Bronchial epithelial cell (primary cell): Measurements from ENCODE around the gene NMT1. TPM values are rescaled to one million over a fixed set of nuclear protein-coding genes. Genes with fewer than 3 reads are reported as not detected.

Experiments
- DNase-seq: peaks from one replicate; pipeline ENCODE4 v3.0.0-alpha.2; 2010; ENCODE audit warnings: low read depth
- FAIRE-seq: peaks from 2 replicates; lab custom pipeline; 2011; peaks lifted over from hg19 to GRCh38; lab: Jason Lieb, UNC
- H3K27me3 ChIP-seq: 2 replicates; pipeline ENCODE4 v1.5.1; 2011; ENCODE audit warnings: low read length; ENCODE audit not compliant: control insufficient read depth, insufficient read depth
- H3K36me3 ChIP-seq: 2 replicates; pipeline ENCODE4 v1.5.1; 2011; ENCODE audit warnings: low read length; ENCODE audit not compliant: control insufficient read depth, insufficient read depth
- H3K4me3 ChIP-seq: 2 replicates; pipeline ENCODE4 v1.5.1; 2011; ENCODE audit warnings: mild to moderate bottlenecking, low read depth, low read length, control low read depth
- CTCF ChIP-seq: IDR thresholded peaks from 2 replicates; pipeline ENCODE4 v1.5.1; 2011; ENCODE audit warnings: mild to moderate bottlenecking, moderate library complexity, low read length, control low read depth, inconsistent platforms; ENCODE audit not compliant: insufficient read depth, severe bottlenecking
- total RNA-seq: library from RNA; depleted of rRNA; stranded (reverse); fragments of >200 nt; gene quantifications from 2 replicates; pipeline ENCODE4 v1.2.1, GENCODE V29; 2014

NMT1 gene
- total RNA-seq, 1 donor from 2014 or later = 54.2 TPM

- no peak for TF ChIP-seq CTCF
- H3K4me3 ChIP-seq = no peak overlapping the region
- FAIRE-seq (no peak), DNase-seq (no peak)
- H3K27me3 ChIP-seq = no peaks in the 10 kb centered on the region
- peaks cover 9% of the 10 kb centered on the region for H3K36me3 ChIP-seq
Observed at GRCh38 chr17:45081047-45081703, 20.1 kb downstream of the NMT1 start.

- Histone ChIP-seq H3K36me3 (peaks cover 24% of the 10 kb centered on the region), H3K27me3 (no peaks in the 10 kb centered on the region), H3K4me3 (no peak overlapping the region)
- FAIRE-seq = no peak
- no peak for DNase-seq
- TF ChIP-seq CTCF = no peak
Observed at GRCh38 chr17:45086391-45086790, 25.3 kb downstream of the NMT1 start.

- DNase-seq (no peak), FAIRE-seq (no peak)
- peaks cover 20% of the 10 kb centered on the region for H3K36me3 ChIP-seq
- no peak overlapping the region for H3K4me3 ChIP-seq
- H3K27me3 ChIP-seq = no peaks in the 10 kb centered on the region
- TF ChIP-seq CTCF = no peak
Observed at GRCh38 chr17:45086865-45087503, 25.9 kb downstream of the NMT1 start.

GRCh38 chr17:45087504-45087975, 26.4 kb downstream of the NMT1 start:
- DNase-seq (peak; percentile 8), FAIRE-seq (no peak)
- no peaks in the 10 kb centered on the region for H3K27me3 ChIP-seq
- peaks cover 21% of the 10 kb centered on the region for H3K36me3 ChIP-seq
- H3K4me3 ChIP-seq = no peak overlapping the region
- no peak for TF ChIP-seq CTCF

- Histone ChIP-seq H3K4me3 (no peak overlapping the region), H3K27me3 (no peaks in the 10 kb centered on the region), H3K36me3 (peaks cover 22% of the 10 kb centered on the region)
- DNase-seq (no peak), FAIRE-seq (no peak)
- TF ChIP-seq CTCF = no peak
Observed at GRCh38 chr17:45087978-45088377, 26.9 kb downstream of the NMT1 start.

GRCh38 chr17:45088741-45089140, 27.6 kb downstream of the NMT1 start:
- TF ChIP-seq CTCF = no peak
- no peak for DNase-seq
- no peak for FAIRE-seq
- Histone ChIP-seq H3K4me3 (no peak overlapping the region), H3K36me3 (peaks cover 25% of the 10 kb centered on the region), H3K27me3 (no peaks in the 10 kb centered on the region)
